GM19467 (cell line): ENCODE measurements around the gene STRBP.
"Not testable (repeated sequence)": the region's sequence is repeated elsewhere in the genome, so short reads cannot be mapped to it uniquely, and the experiment has no call there.

ENCODE experiments used
- ATAC-seq: cut with Tn5 transposase; IDR thresholded peaks from one replicate; pipeline ENCODE4 v1.9.1; 2021; ENCODE audit warnings: mild to moderate bottlenecking, moderate library complexity; ENCODE audit not compliant: unreplicated experiment

Gene STRBP

GRCh38 chr9:123200469-123200868, 67.9 kb downstream of the STRBP start:
- ATAC-seq: not testable (repeated sequence)

GRCh38 chr9:123196124-123196523, 72.3 kb downstream of the STRBP start:
- no peak for ATAC-seq

- no peak for ATAC-seq
These were observed 74.4 kb downstream of the STRBP start for GRCh38 chr9:123194023-123194422.

GRCh38 chr9:123191680-123192079, 76.7 kb downstream of the STRBP start:
- no peak for ATAC-seq

- no peak for ATAC-seq
These were observed 77.1 kb downstream of the STRBP start for GRCh38 chr9:123191260-123191659.

GRCh38 chr9:123187131-123187530, 81.3 kb downstream of the STRBP start:
- no peak for ATAC-seq

- ATAC-seq: not testable (repeated sequence)
These were observed 82.4 kb downstream of the STRBP start for GRCh38 chr9:123186029-123186428.

GRCh38 chr9:123176949-123177348, 91.4 kb downstream of the STRBP start:
- ATAC-seq: no peak

- no peak for ATAC-seq
These were observed 92.3 kb downstream of the STRBP start for GRCh38 chr9:123175854-123176629.

- ATAC-seq: peak; percentile 89
These were observed 93.4 kb downstream of the STRBP start for GRCh38 chr9:123174887-123175518.

GRCh38 chr9:123174079-123174478, 94.3 kb downstream of the STRBP start:
- ATAC-seq: no peak

- no peak for ATAC-seq
These were observed 98.5 kb downstream of the STRBP start for GRCh38 chr9:123169926-123170325.

GRCh38 chr9:123168586-123168985, 99.8 kb downstream of the STRBP start:
- ATAC-seq: no peak

- no peak for ATAC-seq
These were observed 100.9 kb downstream of the STRBP start for GRCh38 chr9:123167474-123167873.

- no peak for ATAC-seq
These were observed 102.6 kb downstream of the STRBP start for GRCh38 chr9:123165813-123166212.

GRCh38 chr9:123164285-123164684, 104.1 kb downstream of the STRBP start:
- peak; percentile 75 for ATAC-seq

- no peak for ATAC-seq
These were observed 105.5 kb downstream of the STRBP start for GRCh38 chr9:123162791-123163345.

GRCh38 chr9:123162360-123162759, 106.0 kb downstream of the STRBP start:
- ATAC-seq: no peak

GRCh38 chr9:123157221-123157620, 111.2 kb downstream of the STRBP start:
- ATAC-seq: no peak

GRCh38 chr9:123150708-123151503, 117.5 kb downstream of the STRBP start:
- ATAC-seq: no peak

GRCh38 chr9:123149067-123149466, 119.3 kb downstream of the STRBP start:
- no peak for ATAC-seq
